Left lung (tissue), 10 donors: ENCODE data around the gene SNED1. TPM values are rescaled to one million over a fixed set of nuclear protein-coding genes. Genes with fewer than 3 reads are reported as not detected.

Source experiments
- ATAC-seq: fragments of 200-7000 bp; cut with Tn5 transposase; one replicate; pipeline ENCODE4 v1.9.1; 2020; ENCODE audit warnings: moderate library complexity
- DNase-seq, 4 donors: peaks; one replicate each; pipeline ENCODE4 v3.0.0-alpha.2; 2013 to 2020
- H3K27ac ChIP-seq, 2 donors: fragments of 200-600 bp; sonication (generic) in 1 of 2; one replicate each; pipeline versions ENCODE4 v1.5.0 to v1.8.0; 2020 to 2021
- H3K27me3 ChIP-seq, 2 donors: fragments of 200-600 bp; sonication (generic) in 1 of 2; one replicate each; pipeline versions ENCODE4 v1.5.0 to v1.8.0; 2020 to 2021
- H3K36me3 ChIP-seq, 2 donors: fragments of 200-600 bp; sonication (generic) in 1 of 2; one replicate each; pipeline versions ENCODE4 v1.5.0 to v1.8.0; 2020 to 2021
- H3K4me1 ChIP-seq, 2 donors: fragments of 200-600 bp; one replicate each; pipeline ENCODE4 v1.8.0; 2021
- H3K4me3 ChIP-seq, 2 donors: fragments of 200-600 bp; sonication (generic) in 1 of 2; one replicate each; pipeline versions ENCODE4 v1.5.0 to v1.8.0; 2020 to 2021; ENCODE audit warnings: mild to moderate bottlenecking in 1 of 2
- H3K9me3 ChIP-seq, 2 donors: fragments of 200-600 bp; sonication (generic) in 1 of 2; one replicate each; pipeline versions ENCODE4 v1.5.0 to v1.8.0; 2020 to 2021
- CTCF ChIP-seq, 2 donors: fragments of 200-600 bp; sonication (generic) in 1 of 2; IDR thresholded peaks; one replicate each; pipeline versions ENCODE4 v1.5.0 to v1.8.0; 2021; ENCODE audit warnings: antibody characterized with exemption in 2 of 2
- intact Hi-C, 2 donors: fragments of 100-400 bp; cut with DNase I; formaldehyde crosslinking; loops; one replicate each; pipeline versions ENCODE4 v1.11.2 to v1.14.2; 2022
- polyA plus RNA-seq, 6 donors: library from polyadenylated mRNA; unstranded; fragments of 120-200 nt; gene quantifications; one replicate each; pipeline ENCODE4 v1.2.1, GENCODE V29; 2013; ENCODE audit not compliant: insufficient read length in 6 of 6
- total RNA-seq, 2 donors: library from RNA; stranded (reverse); fragmentation: NEBNext Ultra II Directional; extraction: Animal tissue kit (Norgen Biotek cat#: 25700); gene quantifications; one replicate each; pipeline ENCODE4 v1.2.1, GENCODE V29; 2021
- donor health status: DM: no; HTN: yes; CAD: no.
- donor health status: DM: no; HTN: no; CAD: no.

Gene SNED1
- total and polyA plus RNA-seq, 8 donors, result 36.4 to 81.0 (median 54.7) TPM

DNA sequence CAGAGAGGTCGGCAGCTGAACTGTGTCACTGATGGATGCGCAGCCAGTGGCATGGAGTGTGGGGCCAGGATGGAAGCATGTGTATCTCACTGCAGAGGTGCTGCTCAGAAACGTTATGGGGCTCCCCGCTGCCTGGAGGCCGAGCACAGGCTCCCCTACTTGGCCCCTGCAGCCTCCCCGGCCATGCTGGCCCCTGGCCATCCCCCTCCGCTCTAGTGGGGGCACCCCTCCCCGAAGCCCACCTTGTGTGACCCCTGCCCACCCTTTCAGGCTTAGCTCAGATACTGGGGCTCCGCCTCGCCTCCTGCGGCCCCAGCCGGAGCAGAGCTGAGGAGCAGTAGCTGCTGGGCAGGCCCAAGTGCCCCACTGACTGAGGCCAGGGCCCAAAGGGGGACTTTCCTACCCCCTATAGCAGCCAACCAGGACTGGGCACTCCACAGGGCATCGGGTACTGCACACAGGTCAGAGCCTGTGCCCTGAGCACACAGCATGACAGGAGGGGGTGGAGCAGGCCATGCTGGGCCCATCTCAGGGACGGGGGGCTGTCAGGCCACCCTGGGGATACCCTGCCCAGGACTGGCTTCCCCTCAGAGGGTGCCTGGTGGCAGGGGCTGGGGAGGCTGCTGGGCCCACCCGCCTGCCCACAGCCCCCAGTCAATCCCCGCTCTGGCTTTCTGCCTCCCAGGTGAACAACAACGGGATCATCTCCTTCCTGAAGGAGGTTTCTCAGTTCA lies 31.3 kb downstream of the SNED1 start:
- Histone ChIP-seq H3K9me3 (peaks cover 0 to 22% of the 10 kb centered on the region in 2 donors), H3K27me3 (no peaks in the 10 kb centered on the region), H3K4me1 (peaks cover 0 to 2% of the 10 kb centered on the region in 2 donors), H3K4me3 (no peak overlapping the region), H3K27ac (no peak overlapping the region), H3K36me3 (peaks cover 0 to 9% of the 10 kb centered on the region in 2 donors)
- intact Hi-C loops, result no loop called here
- DNase-seq, result no peak
- ATAC-seq, result no peak
- no peak for TF ChIP-seq CTCF (IDR thresholded peaks at IDR 0.05)

- intact Hi-C loops, result no loop called here
- peaks cover 0 to 2% of the 10 kb centered on the region in 2 donors for H3K4me1 ChIP-seq
- peaks cover 0 to 9% of the 10 kb centered on the region in 2 donors for H3K36me3 ChIP-seq
- no peak overlapping the region for H3K27ac ChIP-seq
- no peaks in the 10 kb centered on the region for H3K27me3 ChIP-seq
- no peak for TF ChIP-seq CTCF (IDR thresholded peaks at IDR 0.05)
- DNase-seq (no peak), ATAC-seq (no peak)
- H3K4me3 ChIP-seq, result no peak overlapping the region
- H3K9me3 ChIP-seq, result peaks cover 0 to 17% of the 10 kb centered on the region in 2 donors
Observed at GRCh38 chr2:241030333-241030680, 31.9 kb downstream of the SNED1 start.

- no peak for TF ChIP-seq CTCF (IDR thresholded peaks at IDR 0.05)
- Histone ChIP-seq H3K9me3 (peaks cover 0 to 11% of the 10 kb centered on the region in 2 donors), H3K4me3 (no peak overlapping the region), H3K27ac (no peak overlapping the region), H3K4me1 (peaks cover 0 to 2% of the 10 kb centered on the region in 2 donors), H3K36me3 (peaks cover 0 to 9% of the 10 kb centered on the region in 2 donors), H3K27me3 (no peaks in the 10 kb centered on the region)
- DNase-seq, result no peak
- intact Hi-C loops, result no loop called here
- no peak for ATAC-seq
Observed at GRCh38 chr2:241030883-241031282, 32.5 kb downstream of the SNED1 start.

DNA sequence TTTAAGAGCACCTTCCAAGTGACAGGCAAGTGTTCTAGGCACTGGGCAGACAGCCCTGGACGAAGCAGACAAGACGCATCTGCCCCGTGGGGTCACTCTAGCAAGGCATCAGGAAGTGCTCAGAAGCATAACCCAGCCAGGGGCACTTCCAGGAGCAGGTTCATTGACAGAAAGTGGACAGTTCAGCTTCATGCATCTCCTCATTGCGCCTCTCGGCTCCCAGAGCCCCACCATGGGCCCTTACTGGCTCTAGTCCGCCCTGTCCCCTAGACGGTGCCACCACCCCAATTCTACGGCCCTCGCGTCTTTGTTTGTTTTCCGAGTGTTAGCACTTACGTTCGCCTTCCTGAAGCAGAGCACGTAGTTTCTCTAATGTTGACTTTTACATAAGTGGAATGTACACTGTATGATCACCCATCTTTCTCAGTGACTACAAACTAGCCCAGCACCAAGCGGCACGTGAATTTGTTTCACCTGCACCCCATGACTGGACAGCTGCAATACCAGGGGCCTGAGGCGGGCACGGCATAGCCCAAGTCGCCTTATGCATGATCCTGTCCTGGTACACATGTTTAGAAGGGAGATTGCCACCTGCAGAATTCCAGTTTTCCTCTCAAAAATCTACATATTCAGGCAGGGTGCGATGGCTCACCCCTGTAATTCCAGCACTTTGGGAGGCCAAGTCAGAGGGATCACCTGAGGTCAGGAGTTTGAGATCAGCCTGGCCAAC lies 33.2 kb downstream of the SNED1 start:
- Histone ChIP-seq H3K27ac (no peak overlapping the region), H3K36me3 (peaks cover 0 to 9% of the 10 kb centered on the region in 2 donors), H3K4me3 (no peak overlapping the region), H3K27me3 (peaks cover 0 to 6% of the 10 kb centered on the region in 2 donors), H3K9me3 (peaks cover 0 to 4% of the 10 kb centered on the region in 2 donors), H3K4me1 (peaks cover 1 to 2% of the 10 kb centered on the region in 2 donors)
- ATAC-seq (peak; percentile 62), DNase-seq (peak in 2 of 4 donors; percentile 31 to 34)
- intact Hi-C loops, result no loop called here
- no peak for TF ChIP-seq CTCF (IDR thresholded peaks at IDR 0.05)

- Histone ChIP-seq H3K4me1 (peaks cover 2 to 9% of the 10 kb centered on the region in 2 donors), H3K9me3 (no peaks in the 10 kb centered on the region), H3K36me3 (peaks cover 0 to 13% of the 10 kb centered on the region in 2 donors), H3K27ac (no peak overlapping the region), H3K27me3 (peaks cover 0 to 11% of the 10 kb centered on the region in 2 donors), H3K4me3 (no peak overlapping the region)
- DNase-seq (no peak), ATAC-seq (no peak)
- intact Hi-C loops, result no loop called here
- no peak for TF ChIP-seq CTCF (IDR thresholded peaks at IDR 0.05)
Observed at GRCh38 chr2:241033336-241033987, 35.0 kb downstream of the SNED1 start.
